ENCODE measurements around the gene CSTPP1.
"Not testable (repeated sequence)": the region's sequence is repeated elsewhere in the genome, so short reads cannot be mapped to it uniquely, and the experiment has no call there.

Gene CSTPP1

DNA sequence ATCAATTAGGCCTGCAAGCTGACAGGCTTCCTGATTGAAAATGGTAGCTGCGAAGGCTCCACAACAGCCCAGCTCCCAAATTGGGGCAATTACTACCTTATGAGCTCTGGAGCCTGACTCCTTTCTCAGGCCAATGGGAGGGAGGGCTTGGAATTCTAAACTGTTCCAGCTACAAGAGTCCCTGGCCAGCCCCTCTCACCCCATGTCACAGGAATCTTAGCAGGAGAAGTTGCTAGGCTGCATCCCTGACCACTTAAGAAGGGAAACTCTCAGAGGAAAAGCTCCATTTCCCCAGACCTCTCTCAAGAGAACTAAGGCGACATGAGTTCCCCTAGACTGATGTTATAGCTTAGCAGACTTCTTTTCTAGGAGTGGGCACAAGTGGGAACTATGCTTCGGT lies 23.1 kb upstream of the CSTPP1 start:
- no peak for DNase-seq

DNA sequence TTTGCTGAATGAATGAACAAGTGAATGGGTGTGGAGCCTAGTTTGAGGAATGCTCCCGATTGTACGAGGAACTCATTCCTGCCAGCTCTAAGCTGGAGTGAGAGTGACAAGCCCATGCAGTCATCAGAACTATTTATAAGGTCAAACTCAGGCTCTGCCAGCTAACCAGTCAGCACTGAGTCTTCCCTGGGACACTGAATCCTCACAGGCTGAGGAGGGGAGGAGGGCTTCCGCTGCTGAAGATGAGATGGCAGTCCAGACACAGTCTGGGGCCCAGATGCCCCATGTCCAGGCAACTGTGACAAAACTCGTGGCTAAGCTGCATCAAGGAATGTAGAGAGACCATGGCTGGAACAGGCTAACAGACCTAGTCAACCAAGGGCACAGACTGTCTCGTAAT lies 22.2 kb upstream of the CSTPP1 start:
- DNase-seq, result no peak

DNA sequence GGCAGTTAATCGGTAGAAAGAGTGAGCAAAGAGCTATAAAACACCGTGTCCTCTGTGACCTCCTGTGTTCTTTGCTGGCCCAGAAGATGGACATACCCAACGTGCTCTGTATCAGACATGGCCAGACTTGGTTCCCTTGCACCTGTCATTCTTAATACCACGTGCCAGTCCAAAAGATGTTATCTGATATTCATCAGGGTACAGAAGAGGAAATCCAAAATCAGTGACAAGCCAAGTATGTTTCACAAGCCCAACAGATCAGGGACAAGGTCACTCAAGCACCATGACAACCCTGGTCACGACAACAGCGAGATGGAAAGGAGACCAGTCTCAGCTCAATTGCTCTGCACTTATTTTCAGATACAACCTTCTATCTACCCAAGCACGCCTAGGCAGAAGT lies 21.7 kb upstream of the CSTPP1 start:
- no peak for DNase-seq

DNA sequence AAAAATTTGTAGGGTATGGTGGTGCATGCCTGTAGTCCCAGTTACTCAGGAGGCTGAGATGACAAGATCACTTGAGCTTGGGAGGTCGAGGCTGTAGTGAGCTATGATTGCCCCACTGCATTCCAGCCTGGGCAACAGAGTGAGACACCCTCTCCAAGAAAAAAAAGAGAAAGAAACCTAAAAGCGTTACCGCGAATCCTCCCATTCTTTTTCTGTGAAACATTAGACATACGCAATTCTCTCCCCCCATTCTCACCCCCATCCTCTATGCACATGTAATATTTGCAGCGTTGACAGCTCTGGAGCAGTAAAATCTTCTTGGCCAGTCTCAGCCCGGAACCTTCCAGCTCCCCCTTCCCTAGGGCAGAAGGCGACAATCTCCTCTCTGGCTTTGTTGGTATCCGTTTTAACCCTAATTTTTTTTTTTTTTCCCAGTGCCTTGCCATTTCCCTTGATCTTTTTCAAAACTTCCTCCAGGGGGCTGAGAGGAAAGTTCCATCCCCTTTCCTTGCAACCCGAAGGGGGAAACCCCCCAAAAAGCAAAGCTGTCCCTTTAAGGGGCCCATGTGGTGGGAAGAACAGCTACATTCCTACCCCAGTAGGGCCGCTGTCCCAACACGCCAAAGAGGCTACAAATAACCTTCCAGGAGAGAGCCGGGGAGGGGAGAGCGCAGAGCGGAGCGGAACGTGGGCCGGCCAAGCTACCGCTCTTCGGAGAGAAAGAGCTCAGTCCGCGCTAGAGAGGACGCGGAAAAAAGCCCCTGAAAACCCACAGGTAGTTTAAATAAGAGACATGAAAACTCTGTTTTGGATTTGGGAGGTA lies 20.1 kb upstream of the CSTPP1 start:
- DNase-seq, result no peak

DNA sequence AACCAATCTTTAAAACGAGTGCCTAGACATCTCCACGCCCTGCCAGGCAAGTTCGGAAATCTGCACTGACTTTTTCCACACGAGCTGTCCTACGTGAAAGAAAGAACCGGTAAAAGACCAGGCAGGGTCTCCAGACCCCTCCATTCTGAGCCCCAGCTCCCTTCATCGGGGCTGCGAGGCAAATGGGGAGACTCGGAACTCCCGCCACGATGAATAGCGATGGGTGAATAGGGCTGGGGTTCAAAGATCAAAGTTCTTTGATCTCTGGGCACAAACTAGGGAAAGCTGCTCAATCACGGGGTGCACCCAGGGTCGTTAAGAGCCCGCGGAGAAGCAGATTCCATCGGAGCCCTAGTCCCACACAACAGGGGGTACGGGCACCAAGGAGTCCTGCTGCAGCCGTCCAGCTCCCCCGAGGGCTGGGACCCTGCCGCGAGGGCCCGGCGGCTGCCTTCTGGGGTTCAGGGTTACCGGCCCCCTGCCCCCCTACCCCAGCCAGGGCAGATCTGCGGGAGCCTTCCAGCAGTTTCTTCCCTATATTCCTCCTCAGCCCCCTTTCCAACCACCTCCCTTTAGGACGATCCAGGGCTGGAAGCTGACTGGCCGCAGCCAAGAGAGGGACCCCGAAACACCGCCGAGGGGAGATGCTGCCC lies 19.3 kb upstream of the CSTPP1 start:
- no peak for DNase-seq

DNA sequence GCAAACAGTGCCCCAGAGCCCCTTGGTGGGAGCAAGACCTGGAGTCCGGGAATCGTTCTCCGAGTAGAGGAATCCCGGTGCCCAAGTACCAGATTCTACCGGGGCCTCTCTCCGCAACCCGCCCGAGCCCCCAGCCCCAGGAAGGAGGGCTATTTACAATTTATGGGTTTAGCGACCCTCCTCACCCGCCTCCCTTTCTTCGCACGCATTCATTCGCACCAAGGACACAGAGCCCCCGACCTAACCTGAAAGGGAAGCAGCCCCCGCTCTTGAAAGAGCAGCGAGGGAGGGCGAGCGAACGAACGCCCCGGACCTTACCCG lies 18.8 kb upstream of the CSTPP1 start:
- DNase-seq, result no peak

DNA sequence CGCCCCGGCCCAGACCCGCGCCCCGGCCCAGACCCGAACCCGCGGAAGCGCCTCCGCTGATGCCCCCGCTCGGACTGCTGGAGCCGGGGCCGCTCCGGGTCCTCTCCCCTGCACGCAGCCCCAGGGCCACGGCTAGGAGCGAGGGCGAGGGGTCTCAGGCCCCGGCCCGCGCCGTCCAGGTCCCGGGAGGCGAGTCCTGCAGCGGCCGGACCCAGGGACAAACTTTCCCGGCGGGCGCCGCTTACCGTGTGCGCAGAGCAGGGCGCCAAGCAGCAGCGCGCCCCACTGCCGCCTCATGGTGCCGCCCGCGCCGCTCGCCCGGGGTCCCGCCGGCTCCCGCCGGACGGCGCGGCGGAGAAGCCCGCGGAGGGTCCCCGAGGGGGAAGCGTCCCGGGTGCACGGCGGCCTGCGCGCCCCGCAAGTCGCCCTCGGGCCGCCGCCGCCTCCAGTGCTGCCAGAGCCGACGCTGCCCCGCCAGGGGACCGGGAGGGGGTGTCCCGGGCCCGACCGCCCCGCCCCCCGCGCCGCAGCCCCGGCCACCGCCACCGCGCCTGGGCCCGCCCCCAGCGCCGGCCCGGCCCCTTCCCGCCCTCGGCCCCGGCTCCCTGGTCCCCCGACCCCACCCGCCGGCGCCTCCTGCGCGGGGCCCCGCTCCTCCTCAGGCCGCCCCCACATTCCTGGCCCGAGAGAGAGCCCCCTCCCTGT lies 18.3 kb upstream of the CSTPP1 start, which contains the start of gene LRP4:
TSS of gene LRP4 (minus strand) at position 468 of the 705 bp plus-strand sequence. CDS start at position 297, 171 bp downstream.
- DNase-seq, result no peak

DNA sequence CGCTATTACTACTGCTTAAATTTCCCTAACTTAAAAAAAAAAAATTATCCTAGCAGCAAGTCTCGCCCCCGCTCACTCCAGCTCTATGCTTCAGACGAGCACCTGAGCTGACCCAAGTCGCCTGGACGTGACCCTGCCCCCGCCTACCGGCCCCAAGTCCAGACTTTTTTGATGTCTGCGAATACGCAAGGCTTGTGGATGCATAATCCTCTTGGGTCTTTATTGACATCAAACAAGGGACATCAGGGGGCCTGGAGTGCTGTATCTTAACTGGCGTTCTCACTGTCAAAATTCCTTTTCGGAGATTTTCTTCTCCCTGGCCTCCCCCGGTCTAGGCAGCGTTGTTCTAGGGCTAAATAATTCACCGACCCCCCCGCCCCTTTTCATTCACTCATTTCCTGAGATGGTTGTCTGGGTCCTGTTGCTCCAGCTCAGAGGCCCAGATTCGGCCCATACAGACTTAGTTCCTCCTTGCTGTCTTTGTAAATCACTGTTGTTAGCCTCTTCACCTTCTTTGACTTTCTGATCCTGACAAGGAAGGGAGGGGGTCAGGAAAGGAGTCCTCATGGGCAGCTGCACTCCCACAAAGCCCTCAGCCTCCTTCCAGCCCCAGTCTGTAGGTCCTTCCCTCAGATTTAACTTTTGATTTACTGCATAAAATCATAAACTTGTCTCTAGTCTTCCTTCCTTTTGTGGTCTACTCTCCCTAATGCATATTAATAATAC lies 17.6 kb upstream of the CSTPP1 start:
- DNase-seq, result no peak

DNA sequence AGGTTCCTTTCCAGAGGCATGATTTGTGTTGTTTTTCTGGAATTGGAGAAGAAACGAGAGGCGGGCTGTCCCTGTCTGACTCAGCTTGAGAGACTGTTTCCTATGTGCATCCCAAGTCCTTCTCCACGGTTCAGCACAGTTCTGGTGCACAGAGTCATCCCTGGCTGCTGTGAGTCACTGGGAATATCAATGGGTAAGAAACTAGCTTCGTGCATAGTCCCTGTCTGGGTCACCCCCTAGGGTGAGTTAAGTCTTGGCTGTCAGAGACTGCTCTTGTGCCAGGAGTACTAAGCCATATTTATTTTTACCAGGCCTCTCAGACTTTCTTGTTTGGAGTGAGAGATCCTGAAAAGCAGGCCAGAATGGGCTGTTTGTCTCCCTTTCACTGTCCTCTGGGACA lies 15.8 kb upstream of the CSTPP1 start:
- DNase-seq, result no peak

DNA sequence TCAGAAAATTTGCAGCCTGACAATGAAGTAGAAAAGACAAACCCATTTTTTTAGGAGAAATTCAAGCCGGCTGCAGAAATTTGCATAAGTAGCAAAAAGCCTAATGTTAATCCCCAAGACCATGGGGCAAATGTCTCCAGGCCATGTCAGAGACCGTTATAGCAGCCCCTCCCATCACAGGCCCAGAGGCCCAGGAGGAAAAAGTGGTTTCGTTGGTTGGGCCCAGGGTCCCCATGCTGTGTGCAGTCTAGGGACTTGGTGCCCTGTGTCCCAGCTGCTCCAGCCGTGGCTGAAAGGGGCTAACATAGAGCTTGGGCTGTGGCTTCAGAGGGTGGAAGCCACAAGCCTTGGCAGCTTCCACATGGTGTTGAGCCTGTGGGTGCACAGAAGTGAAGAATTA lies 8.6 kb upstream of the CSTPP1 start:
- not testable (repeated sequence) for DNase-seq

DNA sequence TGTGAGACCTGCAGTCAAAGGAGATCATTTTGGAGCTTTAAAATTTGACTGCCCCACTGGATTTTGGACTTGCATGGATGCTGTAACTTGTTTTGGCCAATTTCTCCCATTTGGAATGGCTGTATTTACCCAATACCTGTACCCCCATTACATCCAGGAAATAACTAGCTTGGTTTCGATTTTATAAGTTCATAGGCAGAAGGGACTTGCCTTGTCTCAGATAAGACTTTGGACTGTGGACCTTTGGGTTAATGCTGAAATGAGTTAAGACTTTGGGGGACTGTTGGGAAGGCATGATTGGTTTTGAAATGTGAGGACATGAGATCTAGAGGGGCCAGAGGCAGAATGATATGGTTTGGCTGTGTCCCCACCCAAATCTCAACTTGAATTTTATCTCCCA lies 7.9 kb upstream of the CSTPP1 start:
- not testable (repeated sequence) for DNase-seq

DNA sequence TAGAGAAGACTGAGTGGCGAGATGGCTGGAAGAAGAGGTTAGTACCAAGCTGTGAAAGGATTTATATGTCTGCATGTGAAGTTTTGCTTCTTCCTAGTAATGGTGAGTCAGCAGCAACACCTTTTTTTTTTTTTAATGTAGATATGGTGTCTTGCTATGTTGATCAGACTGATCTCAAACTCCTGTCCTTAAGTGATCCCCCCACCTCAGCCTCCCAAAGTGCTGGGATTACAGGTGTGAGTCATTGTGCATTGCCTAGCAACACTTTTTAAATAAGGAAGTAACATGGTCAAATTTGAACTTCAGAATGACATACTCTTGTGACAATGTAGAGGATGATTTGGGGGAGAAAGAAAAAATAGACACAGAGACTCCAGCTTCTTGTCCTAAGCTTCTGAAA lies 6.5 kb upstream of the CSTPP1 start:
- DNase-seq, result no peak

DNA sequence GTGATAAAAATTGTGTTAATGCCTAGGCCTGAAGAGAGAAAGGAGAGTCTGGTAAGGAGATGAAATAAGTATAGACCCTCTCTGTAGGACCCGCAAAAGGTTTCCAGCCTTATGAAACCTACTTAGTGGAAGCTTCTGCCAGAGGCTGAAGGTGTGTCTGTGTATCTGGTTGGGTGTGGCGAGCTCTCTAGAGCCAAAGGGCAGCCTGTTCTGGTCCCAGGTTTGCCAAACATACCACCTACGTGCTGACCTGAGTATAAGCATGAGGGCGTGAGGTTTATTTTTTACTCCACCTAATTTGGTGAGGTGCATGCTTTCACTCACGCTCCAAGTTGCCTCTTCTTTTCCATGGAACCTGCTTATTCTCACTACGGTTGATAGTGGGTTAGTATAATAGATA lies 5.6 kb downstream of the CSTPP1 start:
- no peak for DNase-seq

DNA sequence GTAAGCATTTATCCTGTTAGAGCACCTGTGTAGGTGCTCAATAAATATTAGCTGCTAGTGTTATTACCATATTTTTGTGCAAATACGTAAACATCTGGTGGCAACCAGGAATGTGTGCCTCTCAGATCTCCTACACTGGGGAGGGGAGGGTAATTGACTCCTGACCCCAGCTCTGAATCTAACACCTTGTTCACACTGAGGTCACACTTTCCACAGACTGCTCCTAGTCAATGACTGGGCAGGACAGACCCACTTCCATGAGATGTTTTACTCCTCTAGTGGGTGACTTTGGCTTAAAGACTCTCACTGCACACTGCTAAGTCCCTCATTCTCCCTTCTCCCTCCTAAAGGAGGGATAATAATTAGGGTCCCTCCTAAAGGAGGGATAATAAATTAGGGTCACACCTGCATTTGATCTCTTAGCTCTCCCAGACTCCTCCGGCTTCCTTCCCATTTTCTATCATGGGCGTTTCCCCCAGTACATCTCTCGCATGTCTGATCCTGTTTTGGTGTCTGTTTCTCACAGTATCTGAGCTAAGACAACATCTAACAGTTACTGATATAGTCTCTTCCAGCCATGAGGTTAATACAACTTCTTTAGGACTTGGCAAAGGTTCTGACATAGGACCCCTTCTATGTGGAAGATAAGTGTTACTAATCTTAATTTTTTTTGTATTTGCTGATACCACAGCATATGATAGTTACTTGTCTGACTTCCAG lies 8.0 kb downstream of the CSTPP1 start:
- DNase-seq, result no peak

DNA sequence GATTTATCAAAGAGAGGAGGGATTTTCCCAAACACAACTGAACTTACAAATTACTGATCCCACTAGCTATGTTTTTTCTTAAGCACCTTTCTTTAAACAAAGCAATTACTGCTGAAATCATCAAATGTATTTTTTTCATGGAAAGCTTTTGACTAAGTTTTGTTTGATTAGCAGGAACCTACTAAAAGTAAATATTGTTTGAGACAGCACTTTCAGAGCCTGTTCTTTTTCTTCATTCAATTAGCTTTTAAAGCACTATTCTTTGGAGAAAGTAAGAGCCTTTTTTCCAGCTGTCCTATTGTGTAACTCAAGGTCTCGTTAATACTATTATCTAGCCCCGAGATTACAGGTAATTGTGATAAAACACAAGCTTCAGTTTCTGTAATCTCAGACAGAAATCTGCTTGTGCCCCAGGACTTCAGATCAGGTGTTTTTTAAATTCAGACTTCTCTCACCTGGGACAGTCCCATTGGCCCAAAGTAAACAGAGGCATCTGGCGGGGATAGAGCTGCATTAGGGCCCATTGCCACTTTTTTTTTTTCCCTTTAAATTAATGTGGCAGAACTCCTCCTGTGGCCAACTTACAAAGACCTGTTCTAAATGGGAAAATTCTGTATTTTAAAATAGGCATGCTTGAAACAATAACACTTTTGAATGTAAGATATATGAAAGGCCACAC lies 11.0 kb downstream of the CSTPP1 start:
- no peak for DNase-seq

DNA sequence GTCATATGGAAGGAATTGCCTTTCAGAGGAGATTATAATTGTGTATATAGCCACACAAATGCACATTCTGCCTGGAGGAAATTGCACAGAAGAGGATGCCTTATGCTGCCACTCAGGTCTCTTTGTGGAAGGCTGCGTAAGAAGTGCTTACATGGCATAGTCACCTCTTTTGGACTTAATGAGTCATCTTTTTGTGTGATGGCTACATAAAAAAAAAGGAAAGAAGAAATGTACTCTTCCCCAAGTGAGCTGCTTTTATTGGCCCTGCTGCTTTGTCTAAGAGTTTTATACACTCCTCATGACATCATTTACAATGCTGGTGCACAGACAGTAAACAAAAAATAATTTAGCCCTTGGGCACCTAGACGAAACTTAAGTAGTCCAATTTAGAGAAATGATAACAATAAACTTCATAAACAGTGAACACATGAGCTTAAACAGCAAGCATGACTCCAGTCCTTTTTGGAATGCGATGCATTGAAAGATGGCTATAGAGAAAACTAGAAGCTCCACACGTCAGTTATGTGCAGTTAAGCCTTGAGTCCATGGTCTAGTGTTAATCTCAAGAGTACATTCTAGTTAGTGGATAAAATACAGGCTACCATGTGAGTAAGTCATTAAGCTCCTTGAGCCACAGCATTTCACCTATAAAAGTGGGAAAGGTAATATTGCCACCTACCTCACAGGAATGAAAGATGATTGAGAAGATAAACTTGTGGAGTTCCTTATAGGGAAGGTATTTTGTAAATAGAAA lies 12.0 kb downstream of the CSTPP1 start:
- no peak for DNase-seq

DNA sequence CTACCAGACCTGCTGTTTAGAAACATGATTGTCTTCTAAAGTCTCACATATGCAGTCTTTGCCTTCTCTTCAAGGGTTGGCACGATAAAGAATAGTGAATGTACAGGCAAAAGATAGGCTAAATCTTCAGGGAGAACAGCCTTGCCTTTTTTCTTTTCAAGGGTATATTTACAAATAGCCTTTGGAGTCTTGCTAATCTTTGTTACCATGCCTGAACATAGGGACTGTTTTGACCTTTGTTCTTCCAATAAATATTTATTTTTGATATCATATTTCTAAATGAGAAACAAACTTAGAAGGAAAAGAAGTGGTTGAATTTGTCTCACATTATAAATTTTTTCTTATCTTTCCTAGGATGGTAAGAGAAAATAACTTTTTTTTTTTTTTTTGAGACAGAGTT lies 12.7 kb downstream of the CSTPP1 start:
- DNase-seq, result no peak

DNA sequence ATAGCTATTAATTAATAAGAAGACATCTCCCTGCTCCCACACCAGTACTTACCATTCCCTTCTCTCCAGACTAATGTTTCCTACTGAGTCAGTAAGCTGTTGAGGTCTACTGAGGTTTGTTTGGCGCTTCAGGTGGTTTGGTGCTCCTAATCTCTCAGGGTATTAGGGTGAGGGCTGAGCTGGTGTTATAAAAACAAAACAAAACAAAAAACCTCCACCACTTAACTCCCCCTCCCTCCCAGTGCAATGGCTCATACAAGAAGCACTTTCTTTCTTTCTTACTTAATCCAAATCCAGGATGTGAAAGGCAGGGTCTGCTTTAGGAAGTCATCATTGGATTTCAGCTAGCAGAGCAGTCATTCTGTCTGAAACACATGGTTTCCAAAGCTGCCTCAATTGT lies 15.3 kb downstream of the CSTPP1 start:
- DNase-seq, result no peak

DNA sequence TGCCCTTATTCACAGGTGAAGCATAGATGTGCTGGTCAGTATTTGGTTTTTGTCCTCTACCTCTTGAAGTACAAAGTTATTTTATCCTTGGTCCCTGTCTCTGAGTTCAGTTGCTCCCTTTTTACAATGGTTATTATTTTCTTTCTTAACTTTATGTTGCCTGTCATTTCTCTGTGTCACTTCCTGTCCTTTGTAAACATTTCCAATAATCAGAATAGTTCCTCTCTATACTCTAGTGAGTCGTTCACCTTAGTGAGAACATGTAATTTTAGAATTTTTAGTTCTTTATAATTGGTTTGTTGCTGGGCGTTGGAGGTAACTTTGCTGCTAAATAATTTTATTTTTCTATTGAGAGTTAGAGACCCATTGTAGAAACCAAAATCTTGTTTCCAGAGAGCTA lies 16.0 kb downstream of the CSTPP1 start:
- no peak for DNase-seq

DNA sequence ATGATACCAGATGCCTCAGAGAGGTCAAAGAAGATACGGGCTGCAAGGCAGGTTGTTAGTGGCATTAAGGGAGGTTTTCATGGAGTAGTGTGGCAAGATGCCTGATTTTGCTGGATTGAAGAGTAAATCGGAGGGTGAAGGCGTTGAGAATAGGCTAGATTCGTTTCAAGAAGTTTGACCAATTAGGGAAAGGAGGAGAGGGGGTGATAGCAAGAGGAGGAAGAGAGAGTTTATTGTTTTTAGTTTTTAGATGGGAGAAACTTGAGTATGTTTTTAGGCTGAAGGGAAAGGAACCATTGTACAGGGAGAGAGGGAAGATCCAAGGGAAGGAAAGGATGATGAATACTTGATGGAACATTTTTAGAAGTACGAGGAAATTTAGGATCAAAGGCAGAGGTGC lies 16.5 kb downstream of the CSTPP1 start:
- DNase-seq, result no peak

DNA sequence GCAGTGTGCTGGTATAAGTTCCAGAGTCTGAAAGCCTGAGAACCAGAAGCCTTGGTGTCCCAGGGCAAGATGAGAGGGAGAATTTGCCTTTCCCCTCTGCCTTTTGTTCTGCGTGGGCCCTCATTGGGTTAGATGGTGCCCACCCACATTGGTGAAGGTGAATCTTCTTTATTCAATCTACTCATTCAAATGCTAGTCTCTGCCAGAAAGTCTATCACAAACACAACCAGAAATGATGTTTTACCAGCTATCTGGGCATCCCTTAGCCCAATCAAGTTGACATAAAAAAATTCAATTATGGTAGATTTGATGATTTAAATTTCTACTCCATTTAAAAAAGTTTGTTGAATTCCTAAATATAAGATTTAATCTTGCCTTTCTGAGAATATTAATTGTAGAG lies 22.2 kb downstream of the CSTPP1 start:
- no peak for DNase-seq
